ENCODE data around the gene KCNJ1. TPM values are rescaled to one million over a fixed set of nuclear protein-coding genes. Genes with fewer than 3 reads are reported as not detected.

Gene KCNJ1
- total and polyA plus RNA-seq, 5 donors: 0.09 to 0.17 TPM; not detected in 3

DNA sequence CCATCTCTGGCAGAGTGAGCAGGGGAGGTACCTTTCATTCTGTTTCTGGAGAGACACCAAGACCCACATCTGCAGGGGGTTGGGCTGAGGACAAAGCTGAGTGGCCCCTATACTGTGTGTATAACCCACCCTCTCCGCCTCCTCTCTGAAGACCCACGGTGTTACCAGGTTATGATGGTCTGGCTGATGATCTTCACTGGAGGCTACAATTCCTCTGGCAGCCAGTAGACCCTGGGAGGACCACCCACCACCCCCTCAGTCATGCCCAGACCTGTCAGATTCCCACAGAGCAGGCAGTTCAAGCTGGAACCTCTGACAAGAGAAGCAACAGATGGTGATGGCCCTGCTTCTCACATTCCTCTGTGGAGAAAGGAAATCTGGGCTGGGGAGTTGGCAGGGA is 11.4 kb upstream of the KCNJ1 start:
- no peaks in the 10 kb centered on the region for H3K27me3 ChIP-seq (ENCODE audit: control insufficient read depth, insufficient read depth)
- no peaks in the 10 kb centered on the region for H3K9me3 ChIP-seq (ENCODE audit: control insufficient read depth, low read length)
- ATAC-seq (no peak), DNase-seq (no peak)
- intact Hi-C loops (cut with DNase I): no loop called here
- no peaks in the 10 kb centered on the region for H3K4me1 ChIP-seq (ENCODE audit: control insufficient read depth, insufficient read depth, low read length)
- 93% methylated on average over 2 of the region's 2 CpGs for WGBS
- H3K27ac ChIP-seq (ENCODE audit: low read length): no peak overlapping the region
- no peak overlapping the region for H3K4me3 ChIP-seq (ENCODE audit: low read length)

- DNase-seq (no peak), ATAC-seq (no peak)
- no peaks in the 10 kb centered on the region for H3K4me1 ChIP-seq (ENCODE audit: control insufficient read depth, insufficient read depth, low read length)
- H3K27ac ChIP-seq (ENCODE audit: low read length): no peak overlapping the region
- WGBS: 88% methylated on average over 5 of the region's 5 CpGs
- H3K4me3 ChIP-seq (ENCODE audit: low read length): no peak overlapping the region
- intact Hi-C loops (cut with DNase I): no loop called here
- no peaks in the 10 kb centered on the region for H3K27me3 ChIP-seq (ENCODE audit: control insufficient read depth, insufficient read depth)
- H3K9me3 ChIP-seq (ENCODE audit: control insufficient read depth, low read length): no peaks in the 10 kb centered on the region
Observed at GRCh38 chr11:128877726-128878125, 10.6 kb upstream of the KCNJ1 start.

DNA sequence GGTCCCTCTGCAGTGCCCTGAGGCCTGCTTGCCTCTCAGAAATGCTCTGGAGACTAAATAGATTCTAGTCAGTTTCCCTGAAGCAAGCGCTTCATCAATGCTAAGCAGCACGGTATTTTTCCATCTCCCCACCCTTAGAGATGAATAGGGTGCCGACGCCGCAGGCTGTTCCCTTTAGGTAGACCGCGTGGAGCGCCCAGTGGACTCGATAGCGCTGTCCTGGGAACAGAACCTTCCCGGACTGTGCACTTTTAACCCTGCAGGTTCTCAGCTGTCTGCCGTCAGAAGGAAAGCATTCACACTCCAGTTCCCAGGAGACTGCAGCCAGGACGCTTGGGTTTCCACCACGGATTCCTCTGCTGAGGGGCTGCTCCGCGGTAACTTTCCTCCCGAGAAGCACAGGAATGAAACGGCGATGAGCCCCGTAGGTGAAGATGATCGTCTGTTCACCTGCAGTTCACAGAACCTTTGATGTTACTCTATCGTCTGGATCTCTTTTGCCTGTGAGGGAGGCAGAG is 9.1 kb upstream of the KCNJ1 start:
- ATAC-seq (no peak), DNase-seq (no peak)
- intact Hi-C loops (cut with DNase I): no loop called here
- Histone ChIP-seq H3K27me3 (ENCODE audit: control insufficient read depth, insufficient read depth) (no peaks in the 10 kb centered on the region), H3K4me1 (ENCODE audit: control insufficient read depth, insufficient read depth, low read length) (no peaks in the 10 kb centered on the region), H3K27ac (ENCODE audit: low read length) (no peak overlapping the region), H3K4me3 (ENCODE audit: low read length) (no peak overlapping the region), H3K9me3 (ENCODE audit: control insufficient read depth, low read length) (no peaks in the 10 kb centered on the region)
- 87% methylated on average over 22 of the region's 22 CpGs for WGBS

GRCh38 chr11:128874427-128874826 is 7.3 kb upstream of the KCNJ1 start:
- DNase-seq: no peak
- H3K27ac ChIP-seq (ENCODE audit: low read length): no peak overlapping the region
- H3K9me3 ChIP-seq (ENCODE audit: control insufficient read depth, low read length): no peaks in the 10 kb centered on the region
- WGBS: 59% methylated on average over 3 of the region's 3 CpGs
- ATAC-seq: no peak
- intact Hi-C loops (cut with DNase I): no loop called here
- H3K4me1 ChIP-seq (ENCODE audit: control insufficient read depth, insufficient read depth, low read length): no peaks in the 10 kb centered on the region
- no peak overlapping the region for H3K4me3 ChIP-seq (ENCODE audit: low read length)
- no peaks in the 10 kb centered on the region for H3K27me3 ChIP-seq (ENCODE audit: control insufficient read depth, insufficient read depth)

GRCh38 chr11:128872594-128872993 is 5.5 kb upstream of the KCNJ1 start:
- intact Hi-C loops (cut with DNase I): no loop called here
- no peak for ATAC-seq
- no peak for DNase-seq

DNA sequence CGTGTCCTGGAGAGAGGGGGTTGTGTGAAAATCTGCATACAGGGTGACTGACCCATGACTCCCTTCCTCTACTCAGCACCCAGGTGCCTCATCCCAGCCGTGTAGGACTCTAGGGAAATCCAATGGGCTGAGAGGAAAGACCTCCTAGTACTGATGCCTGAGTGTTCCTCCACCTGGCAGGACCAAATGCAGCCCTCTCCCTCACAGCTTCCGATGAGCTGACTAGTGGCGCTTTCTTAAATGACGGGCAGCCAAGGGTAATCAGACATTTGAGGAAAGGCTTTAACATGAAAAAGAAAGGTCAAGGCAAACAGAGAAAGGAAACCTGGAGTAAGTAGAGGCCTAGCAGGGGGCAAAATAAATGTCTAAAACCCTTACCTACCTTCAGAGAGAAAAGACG is 5.0 kb upstream of the KCNJ1 start:
- Histone ChIP-seq H3K27ac (ENCODE audit: low read length) (no peak overlapping the region), H3K9me3 (ENCODE audit: control insufficient read depth, low read length) (no peaks in the 10 kb centered on the region), H3K4me1 (ENCODE audit: control insufficient read depth, insufficient read depth, low read length) (no peaks in the 10 kb centered on the region), H3K4me3 (ENCODE audit: low read length) (no peak overlapping the region), H3K27me3 (ENCODE audit: control insufficient read depth, insufficient read depth) (no peaks in the 10 kb centered on the region)
- intact Hi-C loops (cut with DNase I): no loop called here
- ATAC-seq: no peak
- DNase-seq: no peak
- WGBS: 80% methylated on average over 6 of the region's 6 CpGs

More at GRCh38 chr11:128872594-128872993, 5.5 kb upstream of the KCNJ1 start:
- no peak overlapping the region for H3K4me3 ChIP-seq (ENCODE audit: low read length)
- H3K27me3 ChIP-seq (ENCODE audit: control insufficient read depth, insufficient read depth): no peaks in the 10 kb centered on the region
- H3K9me3 ChIP-seq (ENCODE audit: control insufficient read depth, low read length): no peaks in the 10 kb centered on the region
- no peak overlapping the region for H3K27ac ChIP-seq (ENCODE audit: low read length)
- 88% methylated on average over 3 of the region's 3 CpGs for WGBS
- H3K4me1 ChIP-seq (ENCODE audit: control insufficient read depth, insufficient read depth, low read length): no peaks in the 10 kb centered on the region

- H3K27ac ChIP-seq (ENCODE audit: low read length): no peak overlapping the region
- no peak for ATAC-seq
Observed at GRCh38 chr11:128871168-128871610, 4.1 kb upstream of the KCNJ1 start.

DNA sequence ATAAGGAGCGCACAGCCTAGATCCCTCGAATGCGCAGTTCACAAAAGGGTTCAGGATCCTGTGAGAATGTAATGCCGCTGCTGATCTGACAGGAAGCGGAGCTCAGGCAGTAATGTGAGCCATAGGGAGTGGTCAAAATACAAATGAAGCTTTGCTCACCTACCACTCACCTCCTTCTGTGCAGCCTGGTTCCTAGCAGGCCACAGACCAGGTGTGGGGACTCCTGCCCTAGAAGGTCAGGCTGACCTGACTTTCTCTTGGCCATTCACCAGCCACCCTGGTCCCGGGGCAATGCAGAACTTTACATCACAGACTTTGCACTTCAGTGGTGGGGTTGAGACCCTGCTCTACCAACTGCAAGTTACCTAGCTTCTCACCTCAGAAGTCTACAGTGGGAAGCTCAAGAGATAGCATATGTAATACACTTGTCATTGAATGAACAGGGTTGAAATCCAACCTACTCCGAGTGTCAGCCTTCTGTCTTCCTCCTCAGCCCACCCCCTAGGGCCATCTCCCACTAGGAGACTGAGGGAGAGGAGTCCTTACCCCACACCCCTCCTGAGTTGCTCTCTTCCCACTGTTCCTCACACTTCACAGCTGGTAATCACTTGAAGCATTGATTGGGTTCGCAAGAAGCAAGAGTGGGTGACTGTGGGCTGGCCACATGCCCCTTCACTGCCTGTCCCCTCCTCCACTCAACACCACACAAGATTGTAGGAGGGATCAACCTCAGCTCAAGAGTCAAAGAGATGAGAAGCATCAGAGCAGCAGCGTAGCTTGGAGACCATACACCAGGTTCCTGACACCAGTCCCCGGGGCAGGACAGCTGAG is 2.0 kb upstream of the KCNJ1 start:
- ATAC-seq (peak in 1 of 2 donors; percentile 26), DNase-seq (no peak)
- Histone ChIP-seq H3K27me3 (ENCODE audit: control insufficient read depth, insufficient read depth) (no peaks in the 10 kb centered on the region), H3K4me3 (ENCODE audit: low read length) (no peak overlapping the region), H3K27ac (ENCODE audit: low read length) (no peak overlapping the region), H3K9me3 (ENCODE audit: control insufficient read depth, low read length) (no peaks in the 10 kb centered on the region), H3K4me1 (ENCODE audit: control insufficient read depth, insufficient read depth, low read length) (no peaks in the 10 kb centered on the region)
- intact Hi-C loops (cut with DNase I): no loop called here
- WGBS: 96% methylated on average over 10 of the region's 10 CpGs

More at GRCh38 chr11:128871168-128871610, 4.1 kb upstream of the KCNJ1 start:
- Histone ChIP-seq H3K4me1 (ENCODE audit: control insufficient read depth, insufficient read depth, low read length) (no peaks in the 10 kb centered on the region), H3K9me3 (ENCODE audit: control insufficient read depth, low read length) (no peaks in the 10 kb centered on the region), H3K4me3 (ENCODE audit: low read length) (no peak overlapping the region), H3K27me3 (ENCODE audit: control insufficient read depth, insufficient read depth) (no peaks in the 10 kb centered on the region)
- no peak for DNase-seq
- 82% methylated on average over 6 of the region's 6 CpGs for WGBS
- intact Hi-C loops (cut with DNase I): no loop called here

DNA sequence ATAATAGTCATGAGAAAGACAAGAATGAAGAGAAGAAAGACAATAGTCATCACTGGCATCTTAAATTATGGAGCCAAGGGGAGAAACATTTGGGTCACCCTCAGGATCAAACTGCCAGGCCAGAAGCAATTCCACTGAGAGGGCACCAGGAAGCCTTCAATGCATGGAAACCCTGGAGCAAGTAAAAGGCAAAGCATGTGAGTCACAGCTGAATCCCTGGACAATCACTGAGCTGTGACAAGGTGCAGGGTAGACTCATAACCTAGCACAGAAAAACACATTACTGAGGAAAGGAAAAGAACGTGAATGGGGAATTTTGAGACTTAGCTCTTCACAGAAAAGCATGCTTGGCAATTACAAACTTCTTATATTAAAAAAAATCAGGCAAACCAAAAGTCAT is 1.6 kb downstream of the KCNJ1 start:
- H3K27ac ChIP-seq (ENCODE audit: low read length): no peak overlapping the region
- no peak for ATAC-seq
- 90% methylated on average over 1 of the region's 1 CpG for WGBS
- no peaks in the 10 kb centered on the region for H3K4me1 ChIP-seq (ENCODE audit: control insufficient read depth, insufficient read depth, low read length)
- H3K27me3 ChIP-seq (ENCODE audit: control insufficient read depth, insufficient read depth): no peaks in the 10 kb centered on the region
- intact Hi-C loops (cut with DNase I): no loop called here
- no peak overlapping the region for H3K4me3 ChIP-seq (ENCODE audit: low read length)
- H3K9me3 ChIP-seq (ENCODE audit: control insufficient read depth, low read length): no peaks in the 10 kb centered on the region
- DNase-seq: no peak

- no peak overlapping the region for H3K4me3 ChIP-seq (ENCODE audit: low read length)
- DNase-seq: no peak
- 72% methylated on average over 4 of the region's 4 CpGs for WGBS
- no peaks in the 10 kb centered on the region for H3K27me3 ChIP-seq (ENCODE audit: control insufficient read depth, insufficient read depth)
- ATAC-seq: no peak
- no peak overlapping the region for H3K27ac ChIP-seq (ENCODE audit: low read length)
- H3K9me3 ChIP-seq (ENCODE audit: control insufficient read depth, low read length): no peaks in the 10 kb centered on the region
- intact Hi-C loops (cut with DNase I): no loop called here
- no peaks in the 10 kb centered on the region for H3K4me1 ChIP-seq (ENCODE audit: control insufficient read depth, insufficient read depth, low read length)
Observed at GRCh38 chr11:128862908-128863660, 4.0 kb downstream of the KCNJ1 start.

GRCh38 chr11:128862406-128862805 is 4.7 kb downstream of the KCNJ1 start:
- WGBS: 92% methylated on average over 9 of the region's 9 CpGs
- ATAC-seq (peak in 1 of 2 donors; percentile 14), DNase-seq (no peak)
- intact Hi-C loops (cut with DNase I): no loop called here
- no peak overlapping the region for H3K27ac ChIP-seq (ENCODE audit: low read length)
- H3K4me3 ChIP-seq (ENCODE audit: low read length): no peak overlapping the region
- no peaks in the 10 kb centered on the region for H3K27me3 ChIP-seq (ENCODE audit: control insufficient read depth, insufficient read depth)
- no peaks in the 10 kb centered on the region for H3K9me3 ChIP-seq (ENCODE audit: control insufficient read depth, low read length)
- no peaks in the 10 kb centered on the region for H3K4me1 ChIP-seq (ENCODE audit: control insufficient read depth, insufficient read depth, low read length)

Measured in right cardiac atrium (tissue), 5 donors.